Measurements from ENCODE around the gene SEC14L1.
"Not testable (repeated sequence)": the region's sequence is repeated elsewhere in the genome, so short reads cannot be mapped to it uniquely, and the experiment has no call there.

SEC14L1 gene

GRCh38 chr17:77140878-77141767, at the start of gene SEC14L1:
SEC14L1 (plus strand) TSS chr17:77140969; CDS start chr17:77143597, 2,628 bp downstream.
- no peak for DNase-seq (ENCODE audit: low read depth)

DNA sequence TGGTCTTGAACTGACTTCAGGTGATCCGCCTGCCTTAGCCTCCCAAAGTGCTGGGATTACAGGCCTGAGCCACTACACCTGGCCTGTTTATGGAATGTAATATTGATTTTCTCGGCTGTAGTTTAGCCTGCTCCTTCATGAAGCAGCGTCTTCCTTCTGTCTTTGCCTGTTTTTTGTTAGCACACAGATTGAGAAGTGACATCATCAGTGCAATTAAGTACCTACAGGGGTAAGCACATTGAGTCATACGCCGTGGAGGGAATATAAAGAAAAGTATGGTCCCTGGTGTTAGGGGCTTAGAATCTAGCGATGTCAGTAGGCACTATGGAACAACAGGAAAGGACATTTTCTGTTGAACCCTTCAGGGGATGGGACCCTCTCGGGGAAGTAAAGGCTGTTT, 48.7 kb upstream of the SEC14L1 start:
- no peak for DNase-seq (ENCODE audit: low read depth)

DNA sequence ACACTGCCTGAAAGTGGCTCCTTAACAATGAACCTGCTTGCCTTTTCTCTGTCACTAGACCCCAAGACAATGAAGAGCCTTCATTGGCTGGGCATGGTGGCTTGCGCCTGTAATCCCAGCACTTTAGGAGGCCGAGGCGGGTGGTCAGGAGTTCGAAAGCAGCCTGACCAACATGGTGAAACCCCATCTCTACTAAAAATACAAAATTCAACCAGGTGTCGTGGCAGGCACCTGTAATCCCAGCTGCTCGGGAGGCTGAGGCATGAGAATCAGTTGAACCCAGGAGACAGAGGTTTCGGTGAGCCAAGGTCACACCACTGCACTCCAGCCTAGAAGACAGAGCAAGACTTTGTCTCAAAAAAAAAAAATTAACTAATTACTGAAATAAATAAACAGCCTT, 45.3 kb upstream of the SEC14L1 start:
- no peak for DNase-seq (ENCODE audit: low read depth)

DNA sequence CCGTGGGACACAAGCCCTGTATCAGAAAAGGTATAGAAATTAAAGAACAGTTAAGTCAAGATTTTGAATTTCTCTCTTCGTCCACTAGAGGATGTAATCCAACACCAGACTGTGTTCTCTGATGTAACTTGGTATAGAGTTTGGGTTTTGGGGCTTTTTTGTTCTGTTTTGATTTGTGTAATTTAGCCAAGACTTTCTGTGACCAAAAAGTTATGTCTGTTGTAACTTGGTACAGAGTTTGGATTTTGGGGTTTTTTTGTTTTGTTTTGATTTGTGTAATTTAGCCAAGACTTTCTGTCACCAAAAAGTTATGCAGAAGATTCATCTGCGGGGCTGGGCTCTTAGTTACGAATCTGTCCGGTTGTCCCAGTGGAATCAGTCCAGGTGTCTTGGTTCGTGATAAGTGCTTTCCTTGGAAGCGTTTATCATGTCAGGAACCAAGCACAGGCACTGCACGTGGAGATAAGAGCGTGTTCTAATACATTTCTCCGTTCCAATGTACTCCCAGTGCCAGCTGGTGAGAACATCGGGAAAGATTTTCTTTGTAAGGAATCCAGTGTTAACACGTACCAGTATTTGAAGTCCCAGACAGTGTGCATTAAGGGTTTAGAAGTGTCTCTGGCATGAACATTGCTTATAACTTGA, 44.1 kb upstream of the SEC14L1 start:
- DNase-seq (ENCODE audit: low read depth): no peak

GRCh38 chr17:77097631-77098180, 43.1 kb upstream of the SEC14L1 start:
- DNase-seq (ENCODE audit: low read depth): no peak

DNA sequence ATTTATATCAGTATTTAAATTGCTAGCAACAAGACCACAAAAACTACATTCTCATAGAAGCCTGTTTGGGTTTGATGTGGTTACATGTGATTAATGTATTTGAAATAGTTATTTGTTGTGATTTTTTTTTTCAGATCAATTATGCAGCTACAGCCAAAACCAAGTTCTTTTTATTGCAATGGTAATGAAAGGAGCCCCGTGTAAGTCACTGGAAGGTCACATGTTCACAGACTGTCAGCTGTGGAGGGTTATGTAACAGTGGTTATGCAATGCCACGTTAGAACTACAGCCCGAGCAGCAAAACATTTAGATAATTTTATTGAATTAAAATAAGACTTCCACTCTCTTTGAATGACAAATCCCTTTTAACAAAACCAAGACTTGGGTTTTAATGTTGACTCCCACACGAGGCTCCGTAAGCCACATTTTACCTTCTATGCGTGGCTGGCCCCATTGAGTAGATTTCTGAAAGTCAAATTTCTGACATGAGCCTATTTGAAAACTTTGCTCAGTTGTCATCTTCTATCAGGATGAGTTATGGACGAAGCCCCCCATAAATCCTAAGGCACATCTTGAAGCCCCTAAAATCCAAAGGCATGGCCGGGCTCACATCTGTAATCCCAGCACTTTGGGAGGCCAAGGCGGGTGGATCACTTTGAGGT, 41.8 kb upstream of the SEC14L1 start:
- no peak for DNase-seq (ENCODE audit: low read depth)

DNA sequence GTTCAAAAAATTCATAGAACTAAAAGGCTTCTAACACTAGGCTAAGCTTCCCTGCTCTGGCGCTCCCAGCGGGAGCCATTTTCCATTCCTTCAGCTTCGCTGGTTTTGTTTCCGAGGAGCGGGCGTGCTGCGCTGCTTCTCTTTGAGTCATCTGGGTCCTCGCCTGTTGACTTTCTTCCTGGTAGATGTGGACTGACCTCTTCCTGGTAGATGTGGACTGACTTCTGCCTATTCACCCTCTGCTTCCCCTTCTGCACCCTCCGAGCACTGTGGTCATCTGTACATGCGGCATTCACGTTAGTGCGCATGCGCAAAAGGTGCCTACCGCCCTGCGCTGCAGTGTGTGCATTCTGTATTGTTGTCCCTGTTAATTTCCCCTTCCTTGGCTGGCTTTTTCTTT, 40.8 kb upstream of the SEC14L1 start:
- DNase-seq (ENCODE audit: low read depth): no peak

GRCh38 chr17:77101521-77102410, 39.0 kb upstream of the SEC14L1 start:
- no peak for DNase-seq (ENCODE audit: low read depth)

DNA sequence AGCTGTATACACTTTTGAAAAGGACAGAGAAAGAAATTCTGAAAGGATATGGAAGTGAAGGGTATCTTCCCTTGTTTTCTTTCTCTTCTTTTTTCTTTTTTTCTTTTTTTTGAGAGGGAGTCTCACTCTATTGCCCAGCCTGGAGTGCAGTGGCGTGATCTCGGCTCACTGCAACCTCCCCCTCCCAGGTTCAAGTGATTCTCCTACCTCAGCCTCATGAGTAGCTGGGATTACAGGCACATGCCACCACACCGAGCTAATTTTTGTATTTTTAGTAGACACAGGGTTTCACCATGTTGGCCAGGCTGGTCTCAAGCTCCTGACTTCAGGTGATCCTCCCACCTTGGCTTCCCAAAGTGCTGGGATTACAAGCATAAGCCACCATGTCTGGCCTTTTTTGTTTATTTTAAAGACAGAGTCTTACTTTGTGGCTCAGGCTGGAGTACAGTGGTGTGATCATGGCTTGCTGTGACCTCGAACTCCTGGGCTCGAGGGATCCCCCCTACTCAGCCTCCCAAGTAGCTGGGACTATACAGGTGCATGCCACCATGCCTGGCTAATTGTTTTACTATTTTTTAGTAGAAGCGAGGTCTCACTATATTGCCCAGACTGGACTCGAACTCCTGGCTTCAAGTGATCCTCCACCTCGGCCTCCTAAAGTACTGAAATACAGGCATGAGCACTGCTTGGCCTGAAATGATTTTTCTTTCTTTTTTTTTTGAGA, 38.2 kb upstream of the SEC14L1 start:
- DNase-seq (ENCODE audit: low read depth): not testable (repeated sequence)

GRCh38 chr17:77105706-77106105, 35.1 kb upstream of the SEC14L1 start:
- no peak for DNase-seq (ENCODE audit: low read depth)

- DNase-seq (ENCODE audit: low read depth): no peak
These were observed 33.9 kb upstream of the SEC14L1 start for GRCh38 chr17:77106874-77107358.

DNA sequence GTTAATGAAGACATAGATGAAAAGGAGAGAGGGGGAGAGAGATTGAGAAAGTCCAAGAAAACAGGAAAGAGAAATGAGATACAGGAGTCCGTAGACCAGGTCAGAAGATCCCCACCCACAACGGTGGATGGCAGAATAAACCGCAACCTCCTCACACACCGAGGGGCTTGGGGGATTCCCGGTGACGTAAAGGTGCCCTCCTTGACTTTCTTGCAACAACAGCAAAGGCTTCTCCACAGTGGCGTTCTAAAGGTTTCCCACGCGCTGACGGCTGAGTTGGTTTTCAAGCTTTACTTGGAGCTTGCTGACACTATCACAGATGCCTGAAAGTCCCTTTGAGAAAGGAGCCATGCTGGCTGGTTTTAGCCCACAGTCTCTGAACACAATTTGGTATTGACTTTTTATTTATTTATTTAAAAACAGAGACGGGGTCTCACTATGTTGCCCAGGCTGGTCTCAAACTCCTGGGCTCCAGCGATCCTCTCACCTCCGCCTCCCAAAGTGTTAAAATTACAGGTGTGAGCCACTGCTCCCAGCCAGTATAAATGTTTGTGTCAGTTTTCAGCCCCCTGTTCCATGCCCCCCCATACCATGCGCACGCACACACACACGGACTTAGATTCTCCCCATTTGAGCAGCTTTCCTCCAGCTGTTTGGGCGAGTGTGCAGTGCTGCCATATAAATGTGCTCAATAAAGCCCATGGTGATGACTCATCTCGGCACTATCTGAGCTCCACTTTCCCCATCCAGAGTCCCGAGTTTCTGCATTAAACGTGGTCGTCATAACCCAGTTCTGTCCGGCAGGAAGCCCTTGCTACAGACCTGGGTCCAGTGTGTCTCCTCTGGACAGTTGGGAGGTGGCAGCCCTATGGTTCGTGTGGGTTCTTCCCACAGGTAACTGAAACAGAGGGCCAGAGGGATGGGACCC, 33.0 kb upstream of the SEC14L1 start:
- peak; percentile 60 for DNase-seq (ENCODE audit: low read depth)

GRCh38 chr17:77109159-77109759, 31.5 kb upstream of the SEC14L1 start:
- DNase-seq (ENCODE audit: low read depth): no peak

DNA sequence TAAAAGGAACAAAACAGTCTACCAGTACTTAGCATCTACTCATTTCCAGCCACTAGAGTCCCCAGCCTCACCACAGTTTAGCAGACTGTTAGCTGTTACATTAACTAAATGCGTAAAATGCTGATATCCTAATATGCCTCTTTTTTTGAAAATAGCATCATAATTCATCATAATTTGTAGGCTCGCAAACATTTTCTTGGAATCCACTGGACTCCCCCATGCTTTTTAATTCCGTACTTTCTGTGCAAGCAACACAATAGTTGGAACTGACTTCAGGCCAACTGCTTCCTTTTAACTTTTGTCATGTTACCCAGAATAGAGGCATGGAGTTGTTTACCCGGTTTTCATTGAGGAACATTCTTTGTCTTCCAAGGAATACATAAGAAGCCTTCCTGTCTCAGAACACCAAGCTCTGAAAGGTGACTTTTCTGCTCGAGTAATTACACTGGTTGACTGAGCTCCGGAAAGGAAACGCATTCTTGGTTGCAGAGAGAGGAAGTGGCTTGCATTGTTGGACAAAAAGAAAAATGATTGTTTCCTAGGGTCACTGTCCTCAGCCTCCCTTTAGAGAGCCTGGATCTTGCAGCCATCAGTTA, 30.9 kb upstream of the SEC14L1 start:
- no peak for DNase-seq (ENCODE audit: low read depth)

- DNase-seq (ENCODE audit: low read depth): not testable (repeated sequence)
These were observed 29.4 kb upstream of the SEC14L1 start for GRCh38 chr17:77111165-77111933.

- DNase-seq (ENCODE audit: low read depth): no peak
These were observed 28.9 kb upstream of the SEC14L1 start for GRCh38 chr17:77111934-77112296.

DNA sequence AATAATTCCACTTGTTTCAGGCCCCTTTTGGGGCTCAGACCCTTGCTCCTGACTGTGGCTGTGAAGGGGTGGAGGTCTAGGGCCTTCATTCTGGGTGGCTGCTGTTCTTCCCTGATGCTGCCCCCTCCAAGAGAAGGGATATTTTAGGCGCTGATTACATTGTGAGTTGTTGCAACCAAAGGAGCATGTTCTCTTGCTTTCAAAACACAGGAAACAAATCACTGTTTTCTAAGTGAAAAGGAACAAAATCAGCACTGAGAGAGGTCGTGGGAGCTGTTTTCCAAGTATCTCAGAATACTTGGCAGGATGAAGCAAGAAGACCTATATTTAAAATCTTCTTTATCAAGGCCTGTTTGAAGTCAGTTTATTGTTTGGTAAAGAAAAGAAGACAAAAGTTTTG, 25.3 kb upstream of the SEC14L1 start:
- DNase-seq (ENCODE audit: low read depth): no peak

GRCh38 chr17:77115947-77116346, 24.8 kb upstream of the SEC14L1 start:
- no peak for DNase-seq (ENCODE audit: low read depth)
